Right lobe of liver (tissue), 6 donors: ENCODE measurements around the gene TP53RK. TPM values are rescaled to one million over a fixed set of nuclear protein-coding genes. Genes with fewer than 3 reads are reported as not detected.
A peak's percentile ranks its signal among the peaks of the same experiment; 100 is the strongest.

Experiments
- ATAC-seq, 4 donors: fragments of 200-7000 bp; cut with Tn5 transposase; one replicate each; pipeline ENCODE4 v1.9.1; 2020; ENCODE audit warnings: mild to moderate bottlenecking in 4 of 4, moderate library complexity in 4 of 4
- DNase-seq, 3 donors: peaks; one replicate each; pipeline ENCODE4 v3.0.0-alpha.2; 2020
- H3K27ac ChIP-seq, 3 donors: fragments of 200-600 bp; one replicate each; pipeline ENCODE4 v1.8.0; 2022
- H3K27me3 ChIP-seq, 2 donors: fragments of 200-600 bp; one replicate each; pipeline ENCODE4 v1.8.0; 2022
- H3K36me3 ChIP-seq, 4 donors: fragments of 200-600 bp; sonication (generic) in 1 of 4; one replicate each; pipeline versions ENCODE4 v1.5.1 to v1.8.0; 2017 to 2022; ENCODE audit warnings: control low read depth in 1 of 4
- H3K4me1 ChIP-seq, 4 donors: fragments of 200-600 bp; sonication (generic) in 1 of 4; one replicate each; pipeline versions ENCODE4 v1.5.1 to v1.8.0; 2017 to 2022; ENCODE audit warnings: control low read depth in 1 of 4
- H3K4me3 ChIP-seq, 3 donors: fragments of 200-600 bp; one replicate each; pipeline ENCODE4 v1.8.0; 2022
- H3K9me3 ChIP-seq, 4 donors: fragments of 200-600 bp; sonication (generic) in 1 of 4; one replicate each; pipeline versions ENCODE4 v1.5.1 to v1.8.0; 2017 to 2022; ENCODE audit warnings: control low read depth in 1 of 4
- CTCF ChIP-seq, 4 donors: fragments of 200-600 bp in 3 of 4; fragments of 450-650 bp in 1 of 4; IDR thresholded peaks; one replicate each; pipeline versions ENCODE4 v1.5.1 to v1.8.0; 2016 to 2022; ENCODE audit warnings: antibody characterized with exemption in 4 of 4, mild to moderate bottlenecking in 2 of 4
- POLR2A ChIP-seq: fragments of 450-650 bp; IDR thresholded peaks from one replicate; pipeline ENCODE4 v1.6.1; 2017; ENCODE audit warnings: antibody characterized with exemption, mild to moderate bottlenecking
- WGBS: methylation state at CpG from one replicate; pipeline ENCODE4 v1.1.6; 2018; ENCODE audit warnings: low coverage, low lambda C conversion rate; ENCODE audit not compliant: insufficient coverage; ENCODE audit errors: missing lambda C conversion rate; 5-methylcytosine and 5-hydroxymethylcytosine counted together
- intact Hi-C, 2 donors: fragments of 100-400 bp; cut with DNase I; formaldehyde crosslinking; loops; one replicate each; pipeline versions ENCODE4 v1.11.2 to v1.14.1; 2022
- total RNA-seq, 6 experiments: library from RNA; depleted of rRNA in 2 of 6; stranded (reverse); fragments of >200 nt in 2 of 6; fragmentation: NEBNext Ultra II Directional in 3 of 6; extraction: Animal tissue kit (Norgen Biotek cat#: 25700) in 3 of 6; gene quantifications; one replicate each; pipeline versions ENCODE4 v1.1.0 to v1.2.4, GENCODE V29; 2016 to 2023
- donor health status: DM: no; HTN: yes; CAD: no.
- donor health status: DM: no; HTN: no; CAD: no.
- donor health status: DM: no; HTN: no; CAD: no.
- donor health status: DM: no; HTN: yes; CAD: no.
- donor health status: DM: no; HTN: yes; CAD: no.

The TP53RK gene
- total RNA-seq, 6 experiments from 2014 or later: 3.1 to 10.0 (median 5.2) TPM

GRCh38 chr20:46642265-46642968 lies 46.8 kb downstream of the TP53RK start:
- 63% methylated on average over 10 of the region's 12 CpGs for WGBS
- Histone ChIP-seq H3K9me3 (no peaks in the 10 kb centered on the region), H3K4me1 (peaks cover 0 to 28% (median 9%) of the 10 kb centered on the region in 4 donors), H3K4me3 (no peak overlapping the region), H3K27me3 (no peaks in the 10 kb centered on the region), H3K27ac (peak overlapping the region in 1 of 3 donors; percentile 30), H3K36me3 (no peaks in the 10 kb centered on the region)
- intact Hi-C loops: no loop called here
- peak; percentile 51 to 57 (median 57) for DNase-seq
- TF ChIP-seq POLR2A (no peak), CTCF (IDR thresholded peaks at IDR 0.05) (no peak)
- ATAC-seq: peak; percentile 42 to 70 (median 57)

- no peak for DNase-seq
- H3K36me3 ChIP-seq: no peaks in the 10 kb centered on the region
- H3K4me1 ChIP-seq: peaks cover 0 to 28% (median 9%) of the 10 kb centered on the region in 4 donors
- intact Hi-C loops: no loop called here
- H3K4me3 ChIP-seq: no peak overlapping the region
- H3K9me3 ChIP-seq: no peaks in the 10 kb centered on the region
- TF ChIP-seq CTCF (IDR thresholded peaks at IDR 0.05) (no peak), POLR2A (no peak)
- H3K27me3 ChIP-seq: no peaks in the 10 kb centered on the region
- H3K27ac ChIP-seq: peak overlapping the region in 2 of 3 donors; percentile 2 to 73
- ATAC-seq: no peak
Measured at GRCh38 chr20:46641424-46641823, 47.8 kb downstream of the TP53RK start.

GRCh38 chr20:46640536-46641311 lies 48.5 kb downstream of the TP53RK start:
- intact Hi-C loops: no loop called here
- no peaks in the 10 kb centered on the region for H3K27me3 ChIP-seq
- no peaks in the 10 kb centered on the region for H3K36me3 ChIP-seq
- peak overlapping the region in 2 of 3 donors; percentile 2 to 73 for H3K27ac ChIP-seq
- DNase-seq: peak; percentile 69 to 86 (median 84)
- H3K4me3 ChIP-seq: no peak overlapping the region
- H3K4me1 ChIP-seq: peaks cover 0 to 28% (median 9%) of the 10 kb centered on the region in 4 donors
- ATAC-seq: peak; percentile 83 to 90 (median 84)
- 41% methylated on average over 13 of the region's 14 CpGs for WGBS
- TF ChIP-seq POLR2A (no peak), CTCF (IDR thresholded peaks at IDR 0.05) (no peak)
- H3K9me3 ChIP-seq: no peaks in the 10 kb centered on the region

GRCh38 chr20:46640044-46640443 lies 49.2 kb downstream of the TP53RK start:
- peaks cover 0 to 28% (median 9%) of the 10 kb centered on the region in 4 donors for H3K4me1 ChIP-seq
- ATAC-seq: no peak
- intact Hi-C loops: no loop called here
- 66% methylated on average over 4 of the region's 6 CpGs for WGBS
- H3K27me3 ChIP-seq: no peaks in the 10 kb centered on the region
- DNase-seq: no peak
- H3K36me3 ChIP-seq: no peaks in the 10 kb centered on the region
- H3K27ac ChIP-seq: peak overlapping the region in 1 of 3 donors; percentile 35
- no peak overlapping the region for H3K4me3 ChIP-seq
- TF ChIP-seq POLR2A (no peak), CTCF (IDR thresholded peaks at IDR 0.05) (no peak)
- no peaks in the 10 kb centered on the region for H3K9me3 ChIP-seq
